C4-2B (cell line): Measurements from ENCODE around the gene REV3L.

ENCODE experiments used
- CTCF ChIP-seq: fragments of 450-650 bp; conservative IDR thresholded peaks from 2 replicates; pipeline ENCODE4 v1.5.1; 2017; ENCODE audit warnings: mild to moderate bottlenecking
- ZFX ChIP-seq: fragments of 450-650 bp; IDR thresholded peaks from 2 replicates; pipeline ENCODE4 v1.6.1; 2017

- TF ChIP-seq CTCF (no peak), ZFX (no peak)
These were observed 19.1 kb upstream of the REV3L start for GRCh38 chr6:111502154-111502553.
